Astrocyte (in vitro differentiated cells and primary cell): ENCODE measurements around the gene RHO. TPM values are rescaled to one million over a fixed set of nuclear protein-coding genes. Genes with fewer than 3 reads are reported as not detected.

Experiments
- DNase-seq: peaks from one replicate; pipeline ENCODE4 v3.0.0-alpha.2; 2010; ENCODE audit warnings: low read depth
- FAIRE-seq: peaks from 2 replicates; lab custom pipeline; 2011; peaks lifted over from hg19 to GRCh38; lab: Jason Lieb, UNC
- H2AFZ ChIP-seq: 2 replicates; pipeline ENCODE4 v1.6.0; 2012; ENCODE audit warnings: low read depth, low read length, inconsistent platforms
- H3K27ac ChIP-seq: 2 replicates; pipeline ENCODE4 v1.5.1; 2011; ENCODE audit warnings: low read depth, low read length, inconsistent platforms
- H3K27me3 ChIP-seq: 2 replicates; pipeline ENCODE4 v1.6.0; 2011; ENCODE audit warnings: low read length, inconsistent platforms; ENCODE audit not compliant: insufficient read depth
- H3K36me3 ChIP-seq: 2 replicates; pipeline ENCODE4 v1.5.1; 2011; ENCODE audit warnings: low read length, inconsistent platforms; ENCODE audit not compliant: insufficient read depth
- H3K4me1 ChIP-seq: 2 replicates; pipeline ENCODE4 v1.5.1; 2011; ENCODE audit warnings: low read length, inconsistent platforms; ENCODE audit not compliant: insufficient read depth
- H3K4me2 ChIP-seq: 2 replicates; pipeline ENCODE4 v1.6.0; 2012; ENCODE audit warnings: low read length, inconsistent platforms
- H3K4me3 ChIP-seq: 2 replicates; pipeline ENCODE4 v1.5.1; 2011; ENCODE audit warnings: low read depth, mild to moderate bottlenecking, low read length, inconsistent platforms; ENCODE audit not compliant: insufficient read depth
- H3K79me2 ChIP-seq: 2 replicates; pipeline ENCODE4 v1.6.0; 2012; ENCODE audit warnings: mild to moderate bottlenecking, low read length, inconsistent platforms; ENCODE audit not compliant: insufficient read depth
- H3K9ac ChIP-seq: 2 replicates; pipeline ENCODE4 v1.6.0; 2012; ENCODE audit warnings: mild to moderate bottlenecking, low read length, inconsistent platforms
- H3K9me3 ChIP-seq: 2 replicates; pipeline ENCODE4 v1.5.1; 2012; ENCODE audit warnings: low read depth, mild to moderate bottlenecking, low read length, inconsistent platforms; ENCODE audit not compliant: insufficient read depth
- H4K20me1 ChIP-seq: 2 replicates; pipeline ENCODE4 v1.6.0; 2012; ENCODE audit warnings: low read length, inconsistent platforms; ENCODE audit not compliant: insufficient read depth
- H3K27ac Mint-ChIP-seq: one replicate; pipeline ENCODE4 v1.8.0; 2021; ENCODE audit warnings: mild to moderate bottlenecking, mixed read lengths; ENCODE audit not compliant: unreplicated experiment
- H3K27me3 Mint-ChIP-seq: one replicate; pipeline ENCODE4 v1.8.0; 2021; ENCODE audit warnings: low read depth, mixed read lengths; ENCODE audit not compliant: unreplicated experiment
- H3K36me3 Mint-ChIP-seq: one replicate; pipeline ENCODE4 v1.8.0; 2021; ENCODE audit warnings: low read depth, mixed read lengths; ENCODE audit not compliant: unreplicated experiment
- H3K4me1 Mint-ChIP-seq: one replicate; pipeline ENCODE4 v1.8.0; 2021; ENCODE audit warnings: low read depth, mixed read lengths; ENCODE audit not compliant: unreplicated experiment
- H3K4me3 Mint-ChIP-seq: one replicate; pipeline ENCODE4 v1.8.0; 2021; ENCODE audit warnings: mild to moderate bottlenecking, moderate library complexity, mixed read lengths; ENCODE audit not compliant: unreplicated experiment
- H3K9me3 Mint-ChIP-seq: one replicate; pipeline ENCODE4 v1.8.0; 2021; ENCODE audit warnings: mild to moderate bottlenecking, mixed read lengths; ENCODE audit not compliant: unreplicated experiment
- CTCF ChIP-seq: IDR thresholded peaks from 2 replicates; pipeline ENCODE4 v1.5.1; 2011; ENCODE audit warnings: low read depth, mild to moderate bottlenecking, inconsistent platforms, low read length, moderate library complexity; ENCODE audit not compliant: insufficient read depth
- EZH2 ChIP-seq: IDR thresholded peaks from 2 replicates; pipeline ENCODE4 v1.6.1; 2012; ENCODE audit warnings: mild to moderate bottlenecking, low read length, inconsistent platforms; ENCODE audit not compliant: insufficient read depth
- total RNA-seq: library from RNA; stranded (reverse); gene quantifications from 2 replicates; pipeline ENCODE4 v1.2.1, GENCODE V29; 2021

Gene RHO
- total RNA-seq, 1 donor from 2014 or later, result not detected

- H3K4me1 Mint-ChIP-seq, result peaks cover 15% of the 10 kb centered on the region
- no peak for DNase-seq
Observed at GRCh38 chr3:129503471-129504291, 24.8 kb upstream of the RHO start.

GRCh38 chr3:129504471-129505100 lies 23.9 kb upstream of the RHO start:
- H3K27ac Mint-ChIP-seq, result no peak overlapping the region
- no peak for FAIRE-seq

More at GRCh38 chr3:129503471-129504291, 24.8 kb upstream of the RHO start:
- no peaks in the 10 kb centered on the region for H3K9me3 Mint-ChIP-seq
- H3K27me3 Mint-ChIP-seq, result no peaks in the 10 kb centered on the region
- Histone ChIP-seq H3K9ac (no peak overlapping the region), H3K4me2 (no peak overlapping the region), H3K36me3 (peaks cover 4% of the 10 kb centered on the region), H3K79me2 (no peaks in the 10 kb centered on the region), H4K20me1 (no peaks in the 10 kb centered on the region), H3K4me1 (peaks cover 3% of the 10 kb centered on the region), H3K4me3 (no peak overlapping the region), H3K9me3 (no peaks in the 10 kb centered on the region), H2AFZ (no peak overlapping the region), H3K27ac (no peak overlapping the region), H3K27me3 (no peaks in the 10 kb centered on the region)
- no peak overlapping the region for H3K4me3 Mint-ChIP-seq
- H3K27ac Mint-ChIP-seq, result peak overlapping the region; percentile 53
- FAIRE-seq, result no peak
- TF ChIP-seq CTCF, result no peak
- TF ChIP-seq EZH2, result no peak
- H3K36me3 Mint-ChIP-seq, result peaks cover 30% of the 10 kb centered on the region

GRCh38 chr3:129505341-129505740 lies 23.1 kb upstream of the RHO start:
- Mint-ChIP-seq H3K27me3 (no peaks in the 10 kb centered on the region), H3K27ac (no peak overlapping the region), H3K4me1 (peaks cover 10% of the 10 kb centered on the region), H3K4me3 (no peak overlapping the region), H3K9me3 (no peaks in the 10 kb centered on the region), H3K36me3 (peaks cover 27% of the 10 kb centered on the region)
- DNase-seq (no peak), FAIRE-seq (no peak)
- Histone ChIP-seq H3K9ac (no peak overlapping the region), H4K20me1 (no peaks in the 10 kb centered on the region), H3K4me2 (no peak overlapping the region), H3K9me3 (no peaks in the 10 kb centered on the region), H3K27ac (no peak overlapping the region), H3K4me1 (no peaks in the 10 kb centered on the region), H3K36me3 (peaks cover 4% of the 10 kb centered on the region), H3K79me2 (no peaks in the 10 kb centered on the region), H3K27me3 (no peaks in the 10 kb centered on the region), H2AFZ (no peak overlapping the region), H3K4me3 (no peak overlapping the region)
- TF ChIP-seq CTCF (no peak), EZH2 (no peak)

More at GRCh38 chr3:129504471-129505100, 23.9 kb upstream of the RHO start:
- DNase-seq, result no peak
- H3K36me3 ChIP-seq, result peaks cover 4% of the 10 kb centered on the region
- H3K27ac ChIP-seq, result no peak overlapping the region
- H3K4me1 Mint-ChIP-seq, result peaks cover 10% of the 10 kb centered on the region
- no peaks in the 10 kb centered on the region for H3K27me3 Mint-ChIP-seq
- no peak overlapping the region for H3K9ac ChIP-seq
- H3K36me3 Mint-ChIP-seq, result peaks cover 34% of the 10 kb centered on the region
- H4K20me1 ChIP-seq, result no peaks in the 10 kb centered on the region
- no peak overlapping the region for H2AFZ ChIP-seq
- no peak for TF ChIP-seq EZH2
- H3K79me2 ChIP-seq, result no peaks in the 10 kb centered on the region
- no peaks in the 10 kb centered on the region for H3K9me3 ChIP-seq
- no peak overlapping the region for H3K4me3 Mint-ChIP-seq
- no peaks in the 10 kb centered on the region for H3K27me3 ChIP-seq
- no peak overlapping the region for H3K4me2 ChIP-seq
- H3K9me3 Mint-ChIP-seq, result no peaks in the 10 kb centered on the region
- H3K4me3 ChIP-seq, result no peak overlapping the region
- no peaks in the 10 kb centered on the region for H3K4me1 ChIP-seq
